ENCODE data around the gene RHBG.

RHBG gene

DNA sequence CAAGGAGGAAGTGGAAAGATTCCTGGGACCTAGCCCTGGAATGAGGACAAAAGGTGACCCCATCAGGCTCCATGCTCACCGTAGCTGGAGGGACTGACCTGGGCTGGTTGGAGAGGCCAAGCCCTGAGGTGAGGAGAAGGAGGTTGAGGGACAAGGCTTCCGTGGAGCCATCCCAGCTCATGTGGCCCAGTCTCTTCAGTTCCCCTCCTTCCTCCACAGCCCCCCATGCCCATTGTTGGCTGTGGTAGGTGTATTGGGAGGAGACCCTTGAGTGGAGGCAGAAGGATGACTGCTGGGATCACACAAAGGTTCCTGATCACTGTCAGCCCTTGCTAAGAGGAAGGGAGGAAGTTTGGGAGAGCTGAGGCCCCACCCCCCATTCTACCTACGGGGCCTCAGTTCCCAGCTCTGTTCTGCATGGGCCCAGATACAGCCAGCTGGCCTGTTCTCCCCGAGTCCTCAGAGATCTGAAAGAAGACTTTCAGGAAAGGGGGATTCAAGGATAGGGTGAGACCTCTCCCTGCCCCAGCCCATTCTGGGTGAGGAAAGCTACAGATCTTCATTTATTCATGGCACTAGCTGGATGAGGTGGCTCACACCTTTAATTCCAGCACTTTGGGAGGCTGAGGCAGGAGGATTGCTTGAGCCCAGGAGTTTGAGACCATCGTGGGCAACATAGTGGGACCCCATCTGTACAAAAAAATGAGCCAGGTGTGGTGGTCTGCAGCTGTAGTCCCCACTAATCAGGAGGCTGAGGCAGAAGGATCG, 17.3 kb downstream of the RHBG start:
- no peak for DNase-seq (ENCODE audit: low read depth)

DNA sequence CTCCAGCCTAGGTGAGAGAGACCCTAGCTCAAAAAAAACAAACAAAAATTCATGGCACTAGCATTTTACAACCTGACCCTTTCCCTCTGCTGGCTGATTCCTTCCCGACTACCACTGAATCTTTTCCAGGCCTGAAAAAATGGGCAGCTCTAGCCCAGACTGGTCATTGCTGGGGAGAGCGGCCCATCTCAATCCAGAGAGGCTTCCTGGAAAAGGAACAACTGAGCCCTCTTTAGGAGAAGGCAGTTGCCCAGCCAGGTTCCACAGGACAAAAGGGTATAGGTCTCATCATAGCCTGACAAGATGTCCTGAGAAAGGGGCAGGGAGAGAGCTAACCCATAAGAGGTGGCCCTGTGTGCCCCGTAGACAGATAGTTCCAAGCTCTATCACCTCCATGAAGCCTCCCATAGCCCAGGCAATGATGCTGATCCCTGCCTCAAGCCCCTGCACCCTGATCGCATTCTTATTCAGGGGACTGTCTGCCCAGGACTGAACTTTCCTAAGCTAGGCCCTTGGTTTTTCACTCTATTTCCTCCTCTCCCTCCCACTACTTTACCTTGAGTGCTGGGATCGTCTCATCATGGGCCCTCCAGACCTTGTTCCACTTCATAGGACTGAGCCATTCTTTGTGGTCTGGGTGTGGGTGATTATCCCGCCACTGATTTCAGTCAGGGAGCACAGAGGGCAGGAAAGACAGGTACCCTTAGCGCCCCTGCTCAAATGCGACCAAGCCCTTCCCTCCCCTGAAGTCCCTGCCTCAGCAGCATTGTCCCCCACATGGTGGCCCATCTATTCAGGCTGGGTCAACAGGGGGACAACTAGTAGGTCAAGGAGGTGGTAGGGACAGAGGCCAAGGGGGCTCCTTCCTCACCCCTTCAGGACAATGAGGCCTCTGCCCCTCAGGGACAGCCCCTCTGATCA, 18.2 kb downstream of the RHBG start:
- no peak for DNase-seq (ENCODE audit: low read depth)

DNA sequence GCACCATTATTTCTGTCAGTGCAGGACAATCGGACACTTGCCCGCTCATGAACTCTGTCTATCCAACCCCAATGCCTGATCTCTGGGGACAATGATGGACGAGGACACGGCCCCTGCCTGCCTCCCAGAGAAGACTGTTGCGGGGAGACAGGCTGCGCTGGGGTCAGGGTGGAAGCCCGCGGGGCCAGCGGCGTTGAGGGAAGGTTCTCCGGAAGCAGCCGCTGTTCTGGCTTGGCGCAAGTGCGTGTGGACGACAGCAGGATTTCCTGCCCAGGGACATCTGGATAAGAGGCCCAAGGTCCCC, 18.8 kb downstream of the RHBG start:
- no peak for DNase-seq (ENCODE audit: low read depth)

DNA sequence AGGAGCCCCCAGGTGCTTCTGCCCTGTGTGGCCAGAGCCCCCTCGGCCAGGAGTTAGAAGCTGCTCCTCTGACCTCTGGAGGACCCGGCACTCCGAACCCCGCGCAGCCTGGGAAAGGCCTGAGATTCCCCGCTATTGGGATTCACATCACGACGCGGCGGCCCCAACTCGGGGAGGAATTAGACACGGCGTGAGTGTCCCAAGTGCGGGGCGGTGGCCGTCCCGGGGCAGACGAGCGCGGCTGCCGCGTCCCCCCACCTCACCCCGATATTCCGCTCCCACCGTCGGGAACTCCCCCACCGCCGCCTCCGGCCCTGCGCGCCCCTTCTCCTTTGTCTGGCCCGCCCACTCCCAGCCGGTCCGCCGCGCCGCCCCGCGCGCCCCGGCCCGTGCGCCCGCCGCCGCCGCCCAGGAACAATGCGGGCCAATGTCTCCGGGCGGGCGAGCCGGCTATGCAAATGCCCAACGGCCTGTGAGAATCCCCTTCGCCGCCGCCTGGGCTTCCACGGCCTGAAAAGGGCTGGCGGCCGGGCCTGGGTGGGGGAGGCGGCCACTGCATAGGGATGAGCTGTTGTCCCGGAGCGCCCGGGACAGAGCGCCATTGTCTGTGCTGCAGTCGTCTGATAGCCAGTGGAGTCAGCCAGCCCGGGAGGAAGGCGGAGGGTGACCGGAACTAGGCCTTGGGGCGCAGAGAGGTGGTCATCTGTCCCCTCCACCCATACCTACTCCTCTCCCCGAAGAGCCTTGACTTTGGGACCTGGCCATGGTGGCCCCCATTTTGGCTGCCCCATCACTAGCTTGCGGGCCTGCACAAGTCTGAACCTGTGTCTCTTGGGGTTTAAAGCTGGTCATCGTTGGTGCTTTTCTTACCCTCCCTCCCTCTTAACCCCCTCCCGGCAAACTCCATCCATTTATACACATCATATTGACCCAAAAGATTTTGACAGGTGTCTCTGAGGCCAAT, 19.4 kb downstream of the RHBG start:
- DNase-seq (ENCODE audit: low read depth) = no peak

DNA sequence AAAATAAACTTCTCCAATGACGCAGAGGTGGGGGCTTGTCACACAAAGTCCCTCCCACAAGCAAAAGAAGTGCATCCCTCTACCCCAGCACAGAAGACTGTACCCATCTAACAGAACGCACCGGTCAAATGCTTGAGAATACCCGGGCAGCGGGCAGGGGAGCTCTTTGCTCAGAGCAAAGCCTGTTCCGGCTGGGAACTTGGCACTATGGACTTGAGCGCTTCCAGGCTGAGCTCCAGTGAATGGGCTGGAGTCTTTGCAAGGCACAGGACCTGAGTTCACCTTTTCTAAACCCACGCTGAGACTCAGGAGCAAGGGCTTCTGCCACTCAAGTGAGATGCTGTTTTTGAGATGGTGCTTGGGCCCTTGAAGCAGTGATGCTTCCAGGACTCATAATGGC, 20.3 kb downstream of the RHBG start:
- no peak for DNase-seq (ENCODE audit: low read depth)

DNA sequence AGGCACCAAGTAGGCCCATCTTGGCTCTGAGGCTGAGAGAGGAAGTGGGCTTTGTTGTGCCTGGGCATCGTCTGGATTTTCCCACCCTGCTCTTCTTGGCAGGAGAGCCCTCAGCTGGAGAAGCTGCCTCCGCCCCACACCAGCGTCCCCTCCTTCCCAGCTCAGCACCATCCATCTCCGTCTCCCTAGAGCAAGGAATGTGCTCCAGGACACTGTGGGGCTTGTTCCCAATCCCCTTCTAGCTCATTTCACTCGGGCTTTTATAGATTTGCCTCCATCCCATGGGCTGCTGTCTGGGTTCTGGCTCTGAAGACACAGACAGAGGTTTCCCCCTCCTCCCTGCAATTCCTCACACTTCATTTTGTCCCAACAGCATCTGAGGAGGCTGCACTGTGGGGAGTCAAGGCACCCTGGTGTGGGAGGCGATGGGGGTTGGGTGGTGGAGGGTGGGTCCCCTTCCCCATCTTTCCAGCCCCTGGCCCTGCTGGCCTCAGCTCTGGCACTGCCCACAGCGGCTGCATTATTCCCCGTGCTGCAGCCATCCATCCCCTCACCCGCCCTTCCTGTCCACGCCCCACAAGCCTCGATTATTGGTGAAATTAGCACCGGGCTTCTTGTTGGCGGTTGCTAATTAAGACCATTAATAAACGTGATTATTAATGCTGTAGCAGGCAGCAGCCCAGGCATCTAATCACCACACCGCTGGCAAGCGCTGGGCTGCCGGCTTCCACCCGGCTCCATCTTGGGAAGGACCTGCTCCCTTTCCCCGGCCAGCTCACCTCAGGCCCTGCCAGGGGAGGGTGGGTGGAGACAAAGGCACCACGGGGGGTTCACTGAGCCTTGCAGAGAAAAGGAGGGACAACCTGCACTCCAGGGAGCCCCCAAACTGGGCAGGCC, 21.7 kb downstream of the RHBG start:
- DNase-seq (ENCODE audit: low read depth) = no peak

DNA sequence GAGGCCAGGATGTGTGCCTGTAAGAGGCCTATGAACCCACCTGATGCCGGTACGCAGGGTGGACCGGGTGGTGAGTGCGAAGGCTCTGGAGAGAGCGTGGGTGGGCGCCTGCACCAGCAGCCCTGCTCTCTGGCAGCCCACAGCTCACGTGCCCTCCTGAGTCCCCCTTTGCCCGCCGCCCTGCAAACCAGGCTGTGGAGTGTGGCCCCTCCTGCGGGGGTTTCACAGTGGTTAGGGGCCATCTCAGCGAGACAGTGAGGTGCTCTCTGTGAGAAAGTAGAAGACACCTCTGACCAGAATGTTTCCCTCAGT, 22.3 kb downstream of the RHBG start:
- no peak for DNase-seq (ENCODE audit: low read depth)

DNA sequence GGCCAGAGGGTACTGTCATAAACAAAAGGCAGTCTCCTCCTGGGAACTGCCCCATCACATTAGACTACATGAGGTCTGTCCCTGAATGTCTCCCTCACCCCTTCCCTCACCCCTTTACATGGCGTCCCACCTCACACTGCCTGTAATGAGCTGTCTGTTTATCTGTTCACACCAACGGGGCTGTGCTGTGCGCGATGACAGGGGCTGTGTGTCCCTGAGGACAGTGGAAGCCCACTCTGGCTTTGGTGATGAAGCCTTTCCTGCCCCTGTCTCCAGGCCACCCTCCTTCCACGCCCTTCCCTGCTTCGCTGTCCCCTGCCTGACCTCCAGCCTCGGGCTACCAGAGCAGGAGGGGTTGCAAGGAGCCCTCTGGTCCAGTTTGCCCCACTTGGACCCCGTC, 22.7 kb downstream of the RHBG start:
- no peak for DNase-seq (ENCODE audit: low read depth)

DNA sequence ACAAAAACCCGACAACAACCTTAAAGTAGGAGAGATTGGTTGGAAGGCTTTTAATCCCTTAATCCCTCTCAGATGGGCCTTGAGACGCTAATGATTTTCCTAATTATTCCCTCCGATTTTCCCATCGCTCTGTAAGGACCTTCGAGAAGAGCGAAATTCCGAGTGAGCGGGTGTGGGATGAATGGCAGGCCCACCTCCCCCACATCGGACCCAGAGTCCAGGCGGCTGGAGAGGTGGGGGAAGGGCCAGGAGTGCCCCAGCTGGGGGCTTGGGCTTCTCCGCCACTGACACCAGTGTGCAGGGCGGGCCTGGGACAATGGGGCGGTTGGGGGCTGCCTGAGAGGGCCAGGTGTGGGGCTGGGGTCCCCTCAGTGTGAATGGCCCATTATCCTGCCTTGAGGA, 23.4 kb downstream of the RHBG start:
- DNase-seq (ENCODE audit: low read depth) = no peak

DNA sequence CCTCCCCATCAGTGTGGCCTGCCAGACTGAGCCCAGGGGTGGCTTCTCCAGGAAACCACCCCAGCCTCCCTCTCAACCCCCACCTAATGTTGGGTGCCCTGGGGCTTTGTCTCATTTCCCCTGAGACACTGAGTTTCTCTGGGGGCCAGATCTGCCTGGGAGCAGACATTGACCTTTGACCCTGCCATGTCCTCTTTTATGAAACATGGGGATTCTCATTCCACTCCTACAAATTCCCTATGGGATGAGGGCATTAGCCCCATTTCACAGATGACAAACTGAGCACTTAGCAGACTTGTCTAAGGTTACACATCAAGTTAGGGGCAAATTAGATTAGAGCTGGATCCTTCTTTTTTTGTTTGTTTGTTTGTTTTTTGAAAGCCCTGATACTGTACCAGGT, 24.1 kb downstream of the RHBG start:
- no peak for DNase-seq (ENCODE audit: low read depth)

DNA sequence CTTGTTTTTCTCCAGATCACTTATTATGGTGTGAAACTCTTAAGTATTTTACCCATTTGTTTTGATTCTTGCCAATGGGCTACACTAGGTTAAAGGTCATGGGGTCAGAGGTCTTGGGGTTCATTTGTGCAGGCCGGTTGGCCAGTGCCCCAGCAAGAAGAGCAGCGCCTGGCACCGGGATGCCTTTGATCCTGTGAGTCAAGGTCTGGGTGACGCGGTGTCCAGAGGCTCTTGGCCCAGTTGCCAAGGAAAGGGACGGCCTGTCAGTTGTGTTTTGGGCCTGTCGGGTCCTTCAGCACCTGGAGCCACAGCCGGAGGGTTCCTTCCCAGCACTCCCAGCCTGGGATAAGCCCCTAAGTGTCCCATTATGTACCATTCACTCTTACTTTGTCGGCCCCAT, 25.1 kb downstream of the RHBG start:
- DNase-seq (ENCODE audit: low read depth) = no peak

DNA sequence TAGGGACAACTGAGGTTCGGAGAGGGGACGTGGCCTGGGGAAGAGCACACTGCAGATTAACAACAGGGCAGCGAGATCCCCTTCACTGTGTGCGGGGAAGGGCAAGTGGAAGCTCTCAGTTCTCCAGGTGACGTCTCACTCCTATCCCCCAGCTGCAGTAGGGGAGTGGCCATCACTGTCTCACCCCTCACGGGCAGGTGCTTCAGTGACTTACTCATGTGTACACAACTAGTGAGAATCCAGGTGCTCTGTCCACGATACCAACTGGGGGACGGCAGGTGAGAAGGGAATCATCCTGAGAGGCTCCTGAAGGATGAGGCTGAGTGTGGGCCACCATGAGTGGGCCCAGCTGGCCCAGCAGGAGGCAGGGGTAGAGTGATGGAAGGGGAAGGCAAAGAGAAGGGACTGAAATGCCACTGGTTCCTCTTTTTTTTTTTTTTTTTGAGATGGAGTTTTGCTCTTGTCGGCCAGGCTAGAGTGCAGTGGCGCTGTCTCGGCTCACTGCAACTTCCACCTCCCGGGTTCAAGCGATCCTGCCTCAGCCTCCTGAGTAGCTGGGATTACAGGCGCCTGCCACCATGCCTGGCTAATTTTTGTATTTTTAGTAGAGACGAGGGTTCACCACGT, 25.9 kb downstream of the RHBG start:
- no peak for DNase-seq (ENCODE audit: low read depth)

DNA sequence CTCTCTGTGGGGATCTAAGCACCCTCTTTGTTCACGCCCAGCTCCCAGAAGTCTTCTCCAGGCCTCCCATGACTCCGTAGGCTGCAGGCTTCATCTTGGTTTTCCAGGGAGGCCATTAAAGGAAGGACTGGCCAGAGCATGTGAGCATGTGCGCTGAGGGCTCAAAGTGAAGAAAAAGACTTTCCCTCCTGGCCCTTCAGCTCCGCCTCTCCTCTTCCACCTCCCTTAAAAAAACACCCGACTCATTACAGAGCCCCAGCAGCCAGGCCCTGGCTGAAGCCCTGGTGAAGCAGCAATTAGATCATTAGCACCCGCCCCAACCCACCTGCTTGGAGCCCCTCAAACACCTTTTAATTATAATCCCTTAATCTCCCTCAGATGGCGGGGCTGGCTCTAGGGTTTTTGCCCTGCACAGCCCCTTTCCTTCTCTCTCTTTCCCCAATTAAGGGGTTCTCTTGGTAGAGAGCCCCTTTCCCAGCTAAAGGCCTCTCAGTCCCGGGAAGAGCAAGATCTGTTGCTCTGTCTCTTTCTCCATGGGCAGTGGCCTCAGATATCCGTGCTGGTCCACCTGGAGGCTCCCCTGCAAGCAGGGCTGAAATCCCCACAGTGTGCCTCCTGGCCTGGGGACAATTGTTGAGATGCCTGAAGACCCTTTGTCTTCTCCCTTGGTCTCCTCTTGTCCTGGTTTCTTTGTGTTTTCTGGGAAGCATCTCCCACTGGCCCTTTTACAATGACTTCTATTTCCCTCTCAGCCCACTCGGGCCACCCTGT, 30.5 kb downstream of the RHBG start:
- DNase-seq (ENCODE audit: low read depth) = no peak

DNA sequence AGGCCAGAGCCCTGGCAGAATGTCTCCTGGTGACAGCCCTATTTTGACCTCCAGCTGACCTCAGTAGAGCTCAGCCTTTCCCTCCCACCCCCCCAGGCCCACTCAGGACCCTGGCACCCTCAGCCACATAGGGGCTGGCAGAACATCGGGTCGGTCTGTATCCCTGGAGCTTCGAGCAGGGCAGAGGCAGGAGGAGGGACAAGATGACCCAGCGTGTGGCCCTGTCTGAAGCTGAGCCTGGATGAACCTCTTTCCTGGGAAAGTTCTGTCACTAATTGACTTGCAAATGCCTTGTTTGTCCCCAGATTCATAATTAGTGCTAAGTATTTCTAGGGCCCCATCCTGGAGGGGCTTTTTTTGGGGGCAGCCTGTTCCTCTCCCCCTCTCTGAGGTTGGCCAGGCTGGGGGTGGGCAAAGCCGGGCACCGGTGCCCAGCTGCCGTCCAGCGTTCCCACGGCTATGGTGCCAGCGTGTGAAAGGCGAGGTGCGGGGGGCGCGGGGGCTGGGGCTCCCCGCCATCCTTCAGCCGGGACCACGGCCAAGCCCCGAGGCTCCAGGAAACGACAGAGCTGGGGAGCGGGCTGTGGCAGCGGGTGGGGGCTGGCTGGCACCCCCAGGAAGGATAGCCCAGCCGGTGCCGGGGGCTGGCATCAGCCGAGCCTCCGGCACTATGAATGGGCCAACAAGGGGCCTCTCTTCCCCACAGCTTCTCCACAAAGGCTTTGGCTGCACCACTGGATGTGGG, 31.4 kb downstream of the RHBG start:
- no peak for DNase-seq (ENCODE audit: low read depth)

DNA sequence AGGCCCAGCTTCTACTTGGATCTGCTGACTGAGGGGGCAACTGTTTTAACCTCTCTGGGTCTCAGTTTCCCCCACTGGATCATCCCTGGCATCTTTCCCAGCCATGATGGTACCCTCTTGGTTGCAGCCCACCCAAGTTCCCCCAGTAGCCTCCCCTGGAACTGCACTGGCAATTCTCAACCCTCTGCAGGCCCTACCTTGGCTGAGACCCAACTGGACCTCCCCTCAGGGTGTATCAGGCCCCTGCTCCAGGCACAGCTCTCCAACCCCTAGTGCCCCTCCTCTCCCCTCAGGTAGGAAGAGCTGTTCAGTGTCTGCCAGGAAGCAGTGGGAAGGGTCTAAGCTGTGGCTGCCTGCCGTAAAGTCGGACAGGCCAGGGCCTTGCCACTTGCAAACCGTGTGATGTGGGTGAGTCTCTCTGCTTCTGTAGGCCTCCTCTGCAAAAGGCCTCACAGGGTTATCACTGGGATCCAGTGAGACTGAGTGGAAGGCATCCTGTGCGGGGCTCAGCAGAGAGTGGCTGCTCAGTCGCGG, 32.1 kb downstream of the RHBG start:
- no peak for DNase-seq (ENCODE audit: low read depth)

DNA sequence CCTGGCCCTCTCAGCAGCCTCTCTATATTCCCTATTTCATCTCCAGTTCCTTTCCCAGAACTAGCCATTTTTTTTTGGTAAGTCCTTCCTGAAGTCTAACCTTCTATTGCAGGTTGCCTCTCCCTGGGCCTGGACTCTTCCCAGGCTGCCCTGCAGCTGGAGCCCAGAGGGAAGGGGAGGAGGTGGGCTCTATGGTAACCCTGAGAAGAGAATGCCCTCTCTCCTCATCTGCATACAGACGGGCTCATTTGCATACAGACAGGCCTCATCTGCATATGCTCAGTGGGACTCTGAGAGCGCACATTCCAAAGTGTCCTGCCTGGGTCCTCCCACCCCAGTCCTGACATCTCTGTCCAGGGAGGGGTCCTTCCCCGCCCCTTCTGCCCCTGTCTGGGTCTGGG, 32.7 kb downstream of the RHBG start:
- DNase-seq (ENCODE audit: low read depth) = no peak

DNA sequence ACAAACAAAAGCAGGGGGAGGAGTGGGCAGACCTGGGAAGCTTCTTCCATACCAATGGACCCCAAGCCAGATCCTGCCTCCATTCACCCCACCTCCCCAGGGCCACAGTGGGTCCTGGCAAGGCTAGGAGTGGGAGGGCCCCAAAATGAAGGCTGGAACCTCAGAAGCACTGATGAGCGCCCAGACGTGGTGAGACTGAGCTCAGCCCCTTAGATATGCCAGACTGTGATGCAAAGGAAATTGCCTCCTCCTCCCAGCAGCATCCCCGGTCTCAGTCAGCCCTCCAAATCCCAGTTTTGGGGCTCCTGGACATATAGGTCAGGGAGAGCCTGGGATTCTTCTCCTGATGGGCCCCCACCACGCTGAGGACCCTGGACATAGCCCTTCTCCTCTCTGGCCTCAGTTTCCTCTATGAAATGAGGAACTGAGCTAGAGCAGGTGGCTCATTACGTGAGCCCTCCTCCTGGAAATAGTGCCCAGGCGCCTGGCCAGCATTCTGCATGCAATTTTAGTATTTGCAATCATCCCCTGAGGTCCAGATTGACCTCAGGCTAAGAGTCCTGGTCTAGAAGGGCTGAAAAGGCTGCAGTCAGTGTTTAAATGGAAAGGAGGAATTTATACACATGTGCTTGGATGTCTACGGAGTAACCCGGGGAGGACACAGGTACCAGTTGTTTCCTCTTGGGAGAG, 33.5 kb downstream of the RHBG start:
- DNase-seq (ENCODE audit: low read depth) = no peak

DNA sequence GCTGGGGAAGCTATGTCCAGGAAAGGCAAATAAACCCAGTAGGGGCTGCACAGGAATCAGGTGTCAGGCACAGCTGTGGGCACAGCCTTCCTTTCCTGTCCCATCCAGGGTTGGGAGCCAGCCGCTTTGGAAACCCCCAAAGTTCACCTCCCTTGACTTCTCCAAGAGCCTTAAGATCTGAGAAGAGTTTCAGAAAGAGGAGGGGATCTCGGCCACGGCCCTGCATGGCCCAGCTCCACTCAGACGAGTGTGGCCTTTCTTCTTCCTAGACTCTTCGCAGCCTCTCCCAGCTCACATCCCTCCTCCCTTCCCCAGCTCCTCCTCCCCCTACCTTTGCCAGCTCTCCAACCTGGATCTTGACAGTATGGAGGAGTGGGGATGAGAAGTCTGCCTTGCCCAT, 36.7 kb downstream of the RHBG start:
- DNase-seq (ENCODE audit: low read depth) = no peak

DNA sequence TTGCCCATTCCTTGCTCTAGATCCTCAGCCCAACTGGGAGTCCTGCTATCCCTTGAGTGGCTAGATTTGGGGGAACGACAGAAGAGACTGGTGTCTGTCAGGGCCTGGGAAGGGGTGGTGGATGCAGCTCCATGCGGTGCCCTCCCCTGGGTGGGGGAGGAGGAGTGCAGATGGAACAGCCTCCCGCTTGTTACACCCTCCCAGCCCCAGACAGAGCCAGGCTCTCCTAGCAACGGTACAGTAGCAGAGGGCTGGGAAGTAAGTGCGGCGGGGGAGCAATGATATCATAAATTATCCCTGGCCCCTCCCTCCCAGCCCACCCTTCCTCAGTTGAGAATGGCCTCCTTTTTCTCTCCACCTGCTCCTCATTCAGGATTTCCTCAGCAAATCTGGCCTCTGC, 37.2 kb downstream of the RHBG start:
- no peak for DNase-seq (ENCODE audit: low read depth)

Data from T-helper 22 cell (primary cell).